ENCODE measurements around the gene FIBCD1. TPM values are rescaled to one million over a fixed set of nuclear protein-coding genes. Genes with fewer than 3 reads are reported as not detected.

Gene FIBCD1
- total and polyA plus RNA-seq, 9 of the 15 experiments (the other 6 are each of a cell fraction or from before 2014, with no cell fraction given), result 0.53 to 1.2 (median 0.95) TPM; not detected in 4

GRCh38 chr9:130901498-130902203, 37.4 kb downstream of the FIBCD1 start (continued):
- TF ChIP-seq ATF3 (IDR thresholded peaks at IDR 0.05), result no peak
- TF ChIP-seq ATF3 (CRISPR knock-in tag; conservative IDR thresholded peaks at IDR 0.05), result peak; percentile 58; the same call in 1 of the 2 replicates
- TF ChIP-seq BCL6 (CRISPR knock-in tag; IDR thresholded peaks at IDR 0.05), result no peak
- no peak for TF ChIP-seq FOXP4 (CRISPR knock-in tag; IDR thresholded peaks at IDR 0.05; ENCODE audit: borderline replicate concordance)
- peak; percentile 24; the same call in 1 of the 2 replicates for TF ChIP-seq ZHX1 (conservative IDR thresholded peaks at IDR 0.05; ENCODE audit: low read length)
- TF ChIP-seq MEIS2 (IDR thresholded peaks at IDR 0.05; ENCODE audit: partially characterized antibody), result no peak
- TF ChIP-seq ZKSCAN8 (CRISPR knock-in tag; IDR thresholded peaks at IDR 0.05), result no peak
- 0 out of 2 replicates have a peak, but pooled peaks have one; percentile 51 for TF ChIP-seq GTF2F1 (IDR thresholded peaks at IDR 0.05; ENCODE audit: low read depth, low read length)
- peak; percentile 21; the same call in 1 of the 2 replicates for TF ChIP-seq MAFF (IDR thresholded peaks at IDR 0.05; ENCODE audit: low read length)
- TF ChIP-seq CHD2 (IDR thresholded peaks at IDR 0.05; ENCODE audit: low read depth, low read length), result peak; percentile 7; the same call in 1 of the 2 replicates
- TF ChIP-seq ZNF76 (CRISPR knock-in tag; IDR thresholded peaks at IDR 0.05; ENCODE audit: borderline replicate concordance), result no peak

All from K562 (cell line).